Left ventricle myocardium inferior (tissue), 1 donor: ENCODE results near the gene SLC9A2. TPM values are rescaled to one million over a fixed set of nuclear protein-coding genes. Genes with fewer than 3 reads are reported as not detected.

Experiments
- DNase-seq: peaks from one replicate; pipeline ENCODE4 v3.0.0-alpha.2; 2020
- H3K27ac ChIP-seq: fragments of 200-600 bp; replicated peaks from 2 replicates; pipeline ENCODE4 v1.8.0; 2021
- H3K27me3 ChIP-seq: fragments of 200-600 bp; 2 replicates; pipeline ENCODE4 v1.8.0; 2021; ENCODE audit warnings: low read depth
- H3K36me3 ChIP-seq: fragments of 200-600 bp; 2 replicates; pipeline ENCODE4 v1.8.0; 2021
- H3K4me1 ChIP-seq: fragments of 200-600 bp; 2 replicates; pipeline ENCODE4 v1.8.0; 2021
- H3K4me3 ChIP-seq: fragments of 200-600 bp; 2 replicates; pipeline ENCODE4 v1.8.0; 2021; ENCODE audit warnings: mild to moderate bottlenecking, moderate library complexity
- H3K9me3 ChIP-seq: fragments of 200-600 bp; replicated peaks from 2 replicates; pipeline ENCODE4 v1.8.0; 2021
- intact Hi-C: fragments of 100-400 bp; cut with micrococcal nuclease; formaldehyde crosslinking; loops from one replicate; pipeline ENCODE4 v1.11.0; 2022
- total RNA-seq: library from RNA; stranded (reverse); fragmentation: NEBNext Ultra II Directional; extraction: Animal tissue kit (Norgen Biotek cat#: 25700); gene quantifications from one replicate; pipeline ENCODE4 v1.2.1, GENCODE V29; 2021
- TF ChIP-seq, protein P1 (sequence below): fragments of 200-600 bp; IDR thresholded peaks from 2 replicates; pipeline ENCODE4 v1.8.0; 2021; ENCODE audit warnings: antibody characterized with exemption, mild to moderate bottlenecking, borderline replicate concordance
- donor health status: DM: no; HTN: yes; CAD: no; lungs with severe emphysema.

The SLC9A2 gene
- total RNA-seq, 1 donor from 2014 or later = 0.25 TPM

DNA sequence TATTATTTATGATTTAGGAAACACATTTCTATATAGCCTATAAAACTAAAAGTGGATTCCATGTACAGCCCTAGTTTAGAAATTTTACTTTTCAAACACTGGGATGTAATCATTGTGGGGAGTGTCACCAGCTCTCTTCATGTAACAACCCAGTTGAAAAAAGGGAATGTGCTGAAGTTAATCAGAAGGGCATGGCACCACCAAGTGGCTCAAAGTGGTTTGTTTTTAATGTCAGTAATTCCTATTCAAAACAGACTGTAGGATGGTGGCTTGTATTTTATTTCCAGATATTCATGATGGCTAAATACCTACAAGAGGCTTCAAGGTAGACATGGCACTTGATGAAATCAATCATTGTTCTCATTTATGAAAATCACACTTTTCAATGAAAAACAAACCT lies 84.4 kb downstream of the SLC9A2 start:
- no peaks in the 10 kb centered on the region for H3K4me1 ChIP-seq
- TF ChIP-seq, protein P1, sequence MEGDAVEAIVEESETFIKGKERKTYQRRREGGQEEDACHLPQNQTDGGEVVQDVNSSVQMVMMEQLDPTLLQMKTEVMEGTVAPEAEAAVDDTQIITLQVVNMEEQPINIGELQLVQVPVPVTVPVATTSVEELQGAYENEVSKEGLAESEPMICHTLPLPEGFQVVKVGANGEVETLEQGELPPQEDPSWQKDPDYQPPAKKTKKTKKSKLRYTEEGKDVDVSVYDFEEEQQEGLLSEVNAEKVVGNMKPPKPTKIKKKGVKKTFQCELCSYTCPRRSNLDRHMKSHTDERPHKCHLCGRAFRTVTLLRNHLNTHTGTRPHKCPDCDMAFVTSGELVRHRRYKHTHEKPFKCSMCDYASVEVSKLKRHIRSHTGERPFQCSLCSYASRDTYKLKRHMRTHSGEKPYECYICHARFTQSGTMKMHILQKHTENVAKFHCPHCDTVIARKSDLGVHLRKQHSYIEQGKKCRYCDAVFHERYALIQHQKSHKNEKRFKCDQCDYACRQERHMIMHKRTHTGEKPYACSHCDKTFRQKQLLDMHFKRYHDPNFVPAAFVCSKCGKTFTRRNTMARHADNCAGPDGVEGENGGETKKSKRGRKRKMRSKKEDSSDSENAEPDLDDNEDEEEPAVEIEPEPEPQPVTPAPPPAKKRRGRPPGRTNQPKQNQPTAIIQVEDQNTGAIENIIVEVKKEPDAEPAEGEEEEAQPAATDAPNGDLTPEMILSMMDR = peak; percentile 54
- H3K4me3 ChIP-seq = no peak overlapping the region
- H3K9me3 ChIP-seq = no peaks in the 10 kb centered on the region
- no peaks in the 10 kb centered on the region for H3K36me3 ChIP-seq
- no peak overlapping the region for H3K27ac ChIP-seq
- intact Hi-C loops = loop anchor here (2.0 kb wide), 1 partner anchor 231 kb away; the partner anchor contains the start of gene SLC9A4
- no peak for DNase-seq
- peaks cover 53% of the 10 kb centered on the region for H3K27me3 ChIP-seq

DNA sequence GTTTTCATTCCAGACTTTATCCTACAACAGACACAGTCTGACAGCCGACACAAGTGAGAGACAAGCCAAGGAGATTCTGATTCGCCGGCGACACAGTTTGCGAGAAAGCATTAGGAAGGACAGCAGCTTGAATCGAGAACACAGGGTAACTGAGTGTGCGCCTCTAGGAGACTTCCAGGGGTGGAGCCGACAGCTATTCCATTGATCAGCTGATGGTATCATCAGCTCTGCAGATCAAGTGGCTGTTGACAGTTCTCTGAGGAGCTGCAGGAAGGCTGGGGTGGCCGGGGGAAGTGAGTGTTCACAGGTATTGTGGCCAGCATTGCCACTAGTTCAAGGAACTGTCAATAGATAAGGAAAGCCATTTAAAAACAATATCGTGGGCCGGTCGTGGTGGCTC lies 85.2 kb downstream of the SLC9A2 start:
- no peaks in the 10 kb centered on the region for H3K36me3 ChIP-seq
- H3K4me3 ChIP-seq = no peak overlapping the region
- DNase-seq = no peak
- H3K27me3 ChIP-seq = peaks cover 49% of the 10 kb centered on the region
- intact Hi-C loops = no loop called here
- H3K4me1 ChIP-seq = no peaks in the 10 kb centered on the region
- no peak overlapping the region for H3K27ac ChIP-seq
- TF ChIP-seq, protein P1 = no peak
- H3K9me3 ChIP-seq = no peaks in the 10 kb centered on the region

DNA sequence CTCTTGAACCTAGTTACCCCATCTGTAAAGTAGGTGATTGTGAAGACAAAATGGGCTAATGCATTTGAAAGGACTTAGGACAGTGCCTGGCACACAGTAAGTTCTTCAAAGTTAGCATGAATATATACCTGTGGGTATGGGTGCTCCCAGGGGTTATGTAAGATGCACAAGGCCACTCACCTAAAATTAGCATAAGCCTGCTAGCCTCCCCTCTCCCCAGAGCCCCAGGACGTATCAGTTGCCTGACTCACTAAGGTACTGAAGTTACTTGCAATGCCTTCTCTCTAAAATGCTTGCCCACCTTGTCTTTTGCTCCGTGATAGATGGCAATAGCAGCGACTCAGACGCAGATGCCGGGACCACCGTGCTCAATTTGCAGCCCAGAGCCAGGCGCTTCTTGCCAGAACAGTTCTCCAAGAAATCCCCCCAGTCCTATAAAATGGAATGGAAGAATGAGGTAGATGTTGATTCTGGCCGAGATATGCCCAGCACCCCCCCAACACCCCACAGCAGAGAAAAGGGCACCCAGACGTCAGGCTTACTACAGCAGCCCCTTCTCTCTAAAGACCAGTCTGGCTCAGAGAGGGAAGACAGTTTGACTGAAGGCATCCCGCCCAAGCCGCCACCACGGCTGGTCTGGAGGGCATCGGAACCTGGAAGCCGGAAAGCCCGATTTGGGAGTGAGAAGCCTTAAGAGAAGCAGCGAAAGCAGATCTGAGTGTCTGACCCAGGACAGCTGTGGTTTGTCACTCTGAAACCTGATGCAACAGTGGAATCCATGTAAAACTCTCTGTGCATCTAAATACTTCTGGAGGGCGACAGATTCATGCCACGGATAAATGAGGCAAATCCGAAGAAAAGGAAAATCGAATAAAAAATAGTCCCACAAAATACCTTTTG lies 88.7 kb downstream of the SLC9A2 start:
- H3K4me3 ChIP-seq = no peak overlapping the region
- no peaks in the 10 kb centered on the region for H3K9me3 ChIP-seq
- TF ChIP-seq, protein P1 = no peak
- H3K36me3 ChIP-seq = no peaks in the 10 kb centered on the region
- DNase-seq = no peak
- intact Hi-C loops = no loop called here
- H3K4me1 ChIP-seq = no peaks in the 10 kb centered on the region
- peaks cover 38% of the 10 kb centered on the region for H3K27me3 ChIP-seq
- no peak overlapping the region for H3K27ac ChIP-seq

- DNase-seq = no peak
- Histone ChIP-seq H3K4me1 (no peaks in the 10 kb centered on the region), H3K36me3 (no peaks in the 10 kb centered on the region), H3K27ac (no peak overlapping the region), H3K9me3 (no peaks in the 10 kb centered on the region), H3K4me3 (no peak overlapping the region), H3K27me3 (peaks cover 36% of the 10 kb centered on the region)
- intact Hi-C loops = no loop called here
- TF ChIP-seq, protein P1 = no peak
Observed at GRCh38 chr2:102708847-102709559, 89.7 kb downstream of the SLC9A2 start.

DNA sequence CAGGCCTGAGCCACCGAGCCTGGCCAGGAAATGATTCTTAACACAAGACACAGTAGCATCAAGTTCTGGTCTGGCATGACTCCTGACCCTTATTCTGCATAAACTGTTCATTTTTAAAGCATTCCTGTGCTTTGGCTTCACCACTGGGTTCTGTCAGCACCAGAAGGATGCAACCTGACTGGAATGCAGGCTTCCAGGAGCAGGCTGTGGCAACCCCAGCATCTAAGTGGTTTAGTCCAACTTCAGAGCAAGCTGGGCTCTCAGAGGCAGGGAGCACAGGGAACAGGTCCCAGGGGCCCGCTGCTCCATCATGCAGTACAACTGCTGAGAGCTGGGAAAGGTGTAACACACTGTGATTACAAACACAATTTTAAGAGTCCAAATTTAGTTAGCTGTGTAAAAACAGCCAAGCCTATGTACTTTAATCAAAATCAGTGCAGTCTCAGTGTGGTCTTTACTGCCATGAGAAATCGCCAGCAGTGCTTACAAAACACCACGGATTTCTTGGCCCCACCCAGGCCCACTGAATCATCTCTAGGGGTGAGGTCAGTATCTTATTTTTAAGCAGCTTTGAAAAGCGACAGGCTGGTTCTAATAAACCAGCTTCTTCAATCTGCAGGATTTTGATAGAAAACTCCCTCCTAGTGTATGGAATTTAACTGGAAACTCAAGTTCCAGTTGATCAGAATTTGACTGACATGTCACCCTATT lies 98.1 kb downstream of the SLC9A2 start:
- TF ChIP-seq, protein P1 = no peak

More for the DNA sequence above, 98.1 kb downstream of the SLC9A2 start:
- H3K36me3 ChIP-seq = peaks cover 47% of the 10 kb centered on the region
- H3K27ac ChIP-seq = no peak overlapping the region
- no peak for DNase-seq
- intact Hi-C loops = no loop called here
- no peak overlapping the region for H3K4me3 ChIP-seq
- no peaks in the 10 kb centered on the region for H3K27me3 ChIP-seq
- no peaks in the 10 kb centered on the region for H3K4me1 ChIP-seq
- H3K9me3 ChIP-seq = no peaks in the 10 kb centered on the region
